CD14-positive monocyte (primary cell): Measurements from ENCODE around the gene RNF225. TPM values are rescaled to one million over a fixed set of nuclear protein-coding genes. Genes with fewer than 3 reads are reported as not detected.

Experiments
- DNase-seq, 3 donors: peaks; one replicate each; pipeline ENCODE4 v3.0.0-alpha.2; 2011 to 2022
- H2AFZ ChIP-seq: 2 replicates; pipeline ENCODE4 v1.6.0; 2012; ENCODE audit warnings: mild to moderate bottlenecking, low read depth, low read length, inconsistent platforms; ENCODE audit not compliant: insufficient read depth, poor library complexity, severe bottlenecking
- H3K27ac ChIP-seq, 2 donors: 1 replicate in 1 of 2; 2 replicates in 1 of 2; pipeline ENCODE4 v1.5.1; 2012 to 2013; ENCODE audit warnings: low read length in 2 of 2, control low read depth in 1 of 2, inconsistent platforms in 1 of 2, low read depth in 1 of 2, mild to moderate bottlenecking in 1 of 2
- H3K27me3 ChIP-seq, 2 donors: one replicate each; pipeline versions ENCODE4 v1.6.0 to v1.6.1; 2011 to 2013; ENCODE audit warnings: low read length in 2 of 2; ENCODE audit not compliant: control insufficient read depth in 2 of 2, insufficient read depth in 2 of 2
- H3K36me3 ChIP-seq, 2 donors: replicated peaks in 1 of 2; 1 replicate in 1 of 2; 2 replicates in 1 of 2; pipeline versions ENCODE4 v1.5.1 to v1.6.1; 2012 to 2013; ENCODE audit warnings: low read length in 2 of 2, control low read depth in 1 of 2, inconsistent platforms in 1 of 2, mild to moderate bottlenecking in 1 of 2; ENCODE audit not compliant: insufficient read depth in 2 of 2, control insufficient read depth in 1 of 2
- H3K4me1 ChIP-seq, 2 donors: 1 replicate in 1 of 2; 2 replicates in 1 of 2; pipeline versions ENCODE4 v1.5.1 to v1.6.1; 2012 to 2013; ENCODE audit warnings: low read length in 2 of 2, control low read depth in 1 of 2, inconsistent platforms in 1 of 2, mild to moderate bottlenecking in 1 of 2, moderate library complexity in 1 of 2; ENCODE audit not compliant: insufficient read depth in 2 of 2, control insufficient read depth in 1 of 2
- H3K4me2 ChIP-seq: replicated peaks from 2 replicates; pipeline ENCODE3; 2012; ENCODE audit warnings: low read length, moderate library complexity, mild to moderate bottlenecking; ENCODE audit not compliant: poor library complexity, severe bottlenecking; ENCODE audit errors: extremely low read depth
- H3K4me3 ChIP-seq, 3 experiments: fragments of 200-600 bp in 1 of 3; sonication (generic) in 1 of 3; replicated peaks in 1 of 3; 1 replicate in 2 of 3; 2 replicates in 1 of 3; pipeline ENCODE4 v1.5.1; 2011 to 2013; ENCODE audit warnings: low read length in 3 of 3, mild to moderate bottlenecking in 3 of 3, control low read depth in 2 of 3, low read depth in 2 of 3, inconsistent platforms in 1 of 3, moderate library complexity in 1 of 3
- H3K79me2 ChIP-seq: 2 replicates; pipeline ENCODE4 v1.6.0; 2012; ENCODE audit warnings: mild to moderate bottlenecking, control low read depth, inconsistent platforms, low read length, moderate library complexity; ENCODE audit not compliant: insufficient read depth
- H3K9ac ChIP-seq: 2 replicates; pipeline ENCODE4 v1.6.0; 2017; ENCODE audit warnings: low read length, mild to moderate bottlenecking; ENCODE audit not compliant: insufficient read depth, poor library complexity, severe bottlenecking
- H3K9me3 ChIP-seq, 2 donors: replicated peaks in 1 of 2; 1 replicate in 1 of 2; 2 replicates in 1 of 2; pipeline versions ENCODE4 v1.5.1 to v1.6.1; 2012 to 2013; ENCODE audit warnings: low read length in 2 of 2, control low read depth in 1 of 2; ENCODE audit not compliant: control insufficient read depth in 1 of 2, insufficient read depth in 1 of 2
- H4K20me1 ChIP-seq: 2 replicates; pipeline ENCODE4 v1.6.0; 2012; ENCODE audit warnings: mild to moderate bottlenecking, low read length, control low read depth, moderate library complexity; ENCODE audit not compliant: insufficient read depth
- H3K27ac Mint-ChIP-seq, 7 donors: one replicate each; pipeline ENCODE4 v1.8.0; 2020; ENCODE audit warnings: mild to moderate bottlenecking in 7 of 7, mixed read lengths in 7 of 7, moderate library complexity in 6 of 7, inconsistent platforms in 2 of 7
- H3K27me3 Mint-ChIP-seq, 3 donors: one replicate each; pipeline ENCODE4 v1.8.0; 2021 to 2022; ENCODE audit warnings: low read depth in 3 of 3, mild to moderate bottlenecking in 3 of 3, mixed read lengths in 3 of 3, moderate library complexity in 3 of 3, inconsistent platforms in 1 of 3
- H3K36me3 Mint-ChIP-seq, 2 donors: one replicate each; pipeline ENCODE4 v1.8.0; 2020; ENCODE audit warnings: mixed read lengths in 2 of 2, inconsistent platforms in 1 of 2, mild to moderate bottlenecking in 1 of 2
- H3K4me1 Mint-ChIP-seq: one replicate; pipeline ENCODE4 v1.8.0; 2020; ENCODE audit warnings: mild to moderate bottlenecking, mixed read lengths
- H3K4me3 Mint-ChIP-seq, 2 donors: one replicate each; pipeline ENCODE4 v1.8.0; 2020; ENCODE audit warnings: mild to moderate bottlenecking in 2 of 2, mixed read lengths in 2 of 2, moderate library complexity in 1 of 2
- H3K9me3 Mint-ChIP-seq, 7 donors: one replicate each; pipeline ENCODE4 v1.8.0; 2020 to 2022; ENCODE audit warnings: mixed read lengths in 7 of 7, mild to moderate bottlenecking in 6 of 7, moderate library complexity in 6 of 7, inconsistent platforms in 2 of 7
- WGBS: methylation state at CpG from one replicate; pipeline ENCODE4 v1.1.5; 2013; ENCODE audit warnings: missing lambda C conversion rate; ENCODE audit not compliant: insufficient coverage; 5-methylcytosine and 5-hydroxymethylcytosine counted together
- intact Hi-C, 2 donors: fragments of 100-400 bp; cut with micrococcal nuclease; formaldehyde crosslinking; loops; one replicate each; pipeline versions ENCODE4 v1.15.0 to v1.15.1; 2023
- polyA plus RNA-seq, 3 donors: library from polyadenylated mRNA; depleted of rRNA in 1 of 3; unstranded in 2 of 3; stranded (reverse) in 1 of 3; fragments of 300-500 nt in 2 of 3; fragments of >200 nt in 1 of 3; fragmentation: Illumina TruSeq in 2 of 3; gene quantifications; 1 replicate in 2 of 3; 2 replicates in 1 of 3; pipeline ENCODE4 v1.2.3, GENCODE V29; 2012 to 2021
- TF ChIP-seq, protein P1 (sequence below): fragments of 200-600 bp; IDR thresholded peaks from one replicate; pipeline ENCODE4 v1.8.0; 2022; ENCODE audit warnings: antibody characterized with exemption, mild to moderate bottlenecking

Gene RNF225
- polyA plus RNA-seq, 3 donors, result not detected

- H3K36me3 ChIP-seq, result peaks cover 30 to 32% of the 10 kb centered on the region in 2 donors
- peaks cover 12 to 16% of the 10 kb centered on the region in 2 donors for H3K4me1 ChIP-seq
- peaks cover 30 to 32% of the 10 kb centered on the region in 2 donors for H3K36me3 Mint-ChIP-seq
- peaks cover 30 to 44% (median 43%) of the 10 kb centered on the region in 3 donors for H3K27me3 Mint-ChIP-seq
- intact Hi-C loops, result no loop called here
- peaks cover 20% of the 10 kb centered on the region for H3K4me1 Mint-ChIP-seq
- H3K27ac Mint-ChIP-seq, result no peak overlapping the region
- H3K4me3 ChIP-seq, result no peak overlapping the region
- no peak for DNase-seq
- H3K79me2 ChIP-seq, result no peaks in the 10 kb centered on the region
- 34% methylated on average over 58 of the region's 58 CpGs for WGBS
- H2AFZ ChIP-seq, result no peak overlapping the region
- H3K9me3 Mint-ChIP-seq, result peaks cover 0 to 11% (median 0%) of the 10 kb centered on the region in 7 donors
- no peak overlapping the region for H3K9ac ChIP-seq
- peak overlapping the region in 1 of 2 donors; percentile 53 for H3K4me3 Mint-ChIP-seq
- peaks cover 4% of the 10 kb centered on the region for H4K20me1 ChIP-seq
- no peak overlapping the region for H3K4me2 ChIP-seq
- H3K27ac ChIP-seq, result no peak overlapping the region
- H3K9me3 ChIP-seq, result no peaks in the 10 kb centered on the region
- H3K27me3 ChIP-seq, result peaks cover 5 to 30% of the 10 kb centered on the region in 2 donors
- TF ChIP-seq, protein P1, sequence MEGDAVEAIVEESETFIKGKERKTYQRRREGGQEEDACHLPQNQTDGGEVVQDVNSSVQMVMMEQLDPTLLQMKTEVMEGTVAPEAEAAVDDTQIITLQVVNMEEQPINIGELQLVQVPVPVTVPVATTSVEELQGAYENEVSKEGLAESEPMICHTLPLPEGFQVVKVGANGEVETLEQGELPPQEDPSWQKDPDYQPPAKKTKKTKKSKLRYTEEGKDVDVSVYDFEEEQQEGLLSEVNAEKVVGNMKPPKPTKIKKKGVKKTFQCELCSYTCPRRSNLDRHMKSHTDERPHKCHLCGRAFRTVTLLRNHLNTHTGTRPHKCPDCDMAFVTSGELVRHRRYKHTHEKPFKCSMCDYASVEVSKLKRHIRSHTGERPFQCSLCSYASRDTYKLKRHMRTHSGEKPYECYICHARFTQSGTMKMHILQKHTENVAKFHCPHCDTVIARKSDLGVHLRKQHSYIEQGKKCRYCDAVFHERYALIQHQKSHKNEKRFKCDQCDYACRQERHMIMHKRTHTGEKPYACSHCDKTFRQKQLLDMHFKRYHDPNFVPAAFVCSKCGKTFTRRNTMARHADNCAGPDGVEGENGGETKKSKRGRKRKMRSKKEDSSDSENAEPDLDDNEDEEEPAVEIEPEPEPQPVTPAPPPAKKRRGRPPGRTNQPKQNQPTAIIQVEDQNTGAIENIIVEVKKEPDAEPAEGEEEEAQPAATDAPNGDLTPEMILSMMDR, result no peak
Measured at GRCh38 chr19:58396691-58397532, 1.5 kb downstream of the RNF225 start.

DNA sequence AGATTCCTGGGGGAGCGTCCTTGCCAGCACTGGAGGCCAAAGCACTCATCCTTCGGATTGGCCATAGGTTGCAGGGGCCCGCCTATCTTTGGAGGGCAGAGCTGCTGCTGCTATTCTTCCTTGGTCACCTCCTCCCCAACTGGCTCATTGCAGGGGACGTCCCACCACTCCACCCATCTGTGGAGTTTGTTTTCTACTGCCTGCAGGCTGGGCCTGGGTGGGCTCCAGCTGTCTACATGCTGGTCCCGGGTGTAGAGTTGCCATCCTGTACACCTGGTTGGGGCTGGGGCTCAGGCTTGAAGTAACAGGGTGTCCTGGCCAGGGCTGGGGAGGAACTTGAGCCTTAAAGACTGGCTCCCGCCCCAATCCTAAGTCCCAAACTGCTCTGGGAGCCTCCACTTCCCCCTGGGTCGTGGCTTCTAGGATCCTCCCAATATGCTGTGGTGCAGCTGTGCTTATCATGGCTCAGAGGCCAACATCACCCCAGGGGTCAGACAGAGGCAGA is 2.1 kb downstream of the RNF225 start:
- DNase-seq, result peak in 1 of 3 donors; percentile 4
- Mint-ChIP-seq H3K4me1 (peaks cover 20% of the 10 kb centered on the region), H3K27me3 (peaks cover 30 to 44% (median 43%) of the 10 kb centered on the region in 3 donors), H3K4me3 (peak overlapping the region in 1 of 2 donors; percentile 53), H3K36me3 (peaks cover 26 to 29% of the 10 kb centered on the region in 2 donors), H3K9me3 (peaks cover 0 to 11% (median 0%) of the 10 kb centered on the region in 7 donors), H3K27ac (no peak overlapping the region)
- H3K27ac ChIP-seq, result no peak overlapping the region
- H3K9ac ChIP-seq, result no peak overlapping the region
- H2AFZ ChIP-seq, result no peak overlapping the region
- peaks cover 25 to 27% of the 10 kb centered on the region in 2 donors for H3K36me3 ChIP-seq
- 83% methylated on average over 4 of the region's 7 CpGs for WGBS
- TF ChIP-seq, protein P1, result no peak
- peaks cover 5 to 30% of the 10 kb centered on the region in 2 donors for H3K27me3 ChIP-seq
- no peaks in the 10 kb centered on the region for H3K9me3 ChIP-seq
- peaks cover 14 to 18% of the 10 kb centered on the region in 2 donors for H3K4me1 ChIP-seq
- H3K79me2 ChIP-seq, result no peaks in the 10 kb centered on the region
- intact Hi-C loops, result no loop called here
- H4K20me1 ChIP-seq, result peaks cover 2% of the 10 kb centered on the region
- no peak overlapping the region for H3K4me2 ChIP-seq
- H3K4me3 ChIP-seq, result no peak overlapping the region
